ENCODE results near the gene WNT4.

Gene WNT4

DNA sequence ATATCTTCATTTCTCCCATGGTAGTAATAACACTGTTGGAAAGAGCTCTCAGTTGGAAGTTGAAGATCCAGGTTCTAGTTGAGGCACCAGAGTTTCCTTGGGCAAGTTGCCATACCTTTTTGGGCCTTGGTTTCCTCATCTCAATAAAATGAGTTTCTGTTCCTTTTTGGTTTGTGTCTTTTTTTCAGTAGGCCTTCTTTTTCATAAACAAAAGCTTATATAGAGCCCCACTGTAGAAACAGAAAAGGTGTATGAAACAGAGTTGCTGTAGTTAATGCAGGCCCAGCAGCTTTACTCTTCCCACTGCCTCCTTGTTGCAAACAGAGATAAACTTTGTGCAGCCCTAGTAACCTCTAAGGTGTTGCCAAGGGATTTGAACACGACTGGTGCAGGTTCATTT, 41.7 kb downstream of the WNT4 start:
- no peaks in the 10 kb centered on the region for H3K9me3 ChIP-seq (ENCODE audit: control insufficient read depth, low read length)
- H2AFZ ChIP-seq, result no peak overlapping the region
- no peak overlapping the region for H3K4me2 ChIP-seq (ENCODE audit: low read length)
- H3K27ac ChIP-seq, result no peak overlapping the region
- H3K9ac ChIP-seq, result no peak overlapping the region
- H3K36me3 ChIP-seq (ENCODE audit: control insufficient read depth, insufficient read depth, low read length), result no peaks in the 10 kb centered on the region
- no peaks in the 10 kb centered on the region for H3K27me3 ChIP-seq (ENCODE audit: control insufficient read depth, insufficient read depth, low read length)
- no peak overlapping the region for H3K4me3 ChIP-seq (ENCODE audit: low read depth, low read length)
- no peaks in the 10 kb centered on the region for H3K79me2 ChIP-seq
- TF ChIP-seq, protein P1, sequence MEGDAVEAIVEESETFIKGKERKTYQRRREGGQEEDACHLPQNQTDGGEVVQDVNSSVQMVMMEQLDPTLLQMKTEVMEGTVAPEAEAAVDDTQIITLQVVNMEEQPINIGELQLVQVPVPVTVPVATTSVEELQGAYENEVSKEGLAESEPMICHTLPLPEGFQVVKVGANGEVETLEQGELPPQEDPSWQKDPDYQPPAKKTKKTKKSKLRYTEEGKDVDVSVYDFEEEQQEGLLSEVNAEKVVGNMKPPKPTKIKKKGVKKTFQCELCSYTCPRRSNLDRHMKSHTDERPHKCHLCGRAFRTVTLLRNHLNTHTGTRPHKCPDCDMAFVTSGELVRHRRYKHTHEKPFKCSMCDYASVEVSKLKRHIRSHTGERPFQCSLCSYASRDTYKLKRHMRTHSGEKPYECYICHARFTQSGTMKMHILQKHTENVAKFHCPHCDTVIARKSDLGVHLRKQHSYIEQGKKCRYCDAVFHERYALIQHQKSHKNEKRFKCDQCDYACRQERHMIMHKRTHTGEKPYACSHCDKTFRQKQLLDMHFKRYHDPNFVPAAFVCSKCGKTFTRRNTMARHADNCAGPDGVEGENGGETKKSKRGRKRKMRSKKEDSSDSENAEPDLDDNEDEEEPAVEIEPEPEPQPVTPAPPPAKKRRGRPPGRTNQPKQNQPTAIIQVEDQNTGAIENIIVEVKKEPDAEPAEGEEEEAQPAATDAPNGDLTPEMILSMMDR (IDR thresholded peaks at IDR 0.05), result no peak
- peaks cover 2% of the 10 kb centered on the region for H3K4me1 ChIP-seq

DNA sequence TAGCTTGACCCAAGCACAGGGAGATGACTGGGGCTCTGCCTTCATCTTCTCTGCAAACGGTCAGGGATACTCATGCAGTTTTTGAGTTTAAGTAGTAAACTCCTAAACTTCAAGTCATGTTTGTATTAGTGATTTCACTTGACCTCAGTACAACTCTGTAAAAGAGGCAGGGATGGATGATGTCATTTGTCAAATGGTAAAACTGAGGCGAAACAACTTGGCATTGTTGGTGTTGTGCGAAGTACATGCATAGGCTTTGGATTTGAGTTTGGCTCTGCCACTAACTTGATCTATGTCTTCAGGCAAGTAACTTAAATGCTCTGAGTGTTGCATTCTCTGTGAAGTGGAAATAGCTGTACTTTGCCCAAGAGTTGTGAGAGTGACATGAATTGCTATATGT, 42.7 kb downstream of the WNT4 start:
- TF ChIP-seq, protein P1 (IDR thresholded peaks at IDR 0.05), result no peak
- Histone ChIP-seq H3K4me1 (peaks cover 2% of the 10 kb centered on the region), H3K4me2 (ENCODE audit: low read length) (no peak overlapping the region), H3K36me3 (ENCODE audit: control insufficient read depth, insufficient read depth, low read length) (no peaks in the 10 kb centered on the region), H3K27me3 (ENCODE audit: control insufficient read depth, insufficient read depth, low read length) (no peaks in the 10 kb centered on the region), H3K9me3 (ENCODE audit: control insufficient read depth, low read length) (no peaks in the 10 kb centered on the region), H3K4me3 (ENCODE audit: low read depth, low read length) (no peak overlapping the region), H3K9ac (no peak overlapping the region), H2AFZ (no peak overlapping the region), H3K79me2 (no peaks in the 10 kb centered on the region), H3K27ac (no peak overlapping the region)

DNA sequence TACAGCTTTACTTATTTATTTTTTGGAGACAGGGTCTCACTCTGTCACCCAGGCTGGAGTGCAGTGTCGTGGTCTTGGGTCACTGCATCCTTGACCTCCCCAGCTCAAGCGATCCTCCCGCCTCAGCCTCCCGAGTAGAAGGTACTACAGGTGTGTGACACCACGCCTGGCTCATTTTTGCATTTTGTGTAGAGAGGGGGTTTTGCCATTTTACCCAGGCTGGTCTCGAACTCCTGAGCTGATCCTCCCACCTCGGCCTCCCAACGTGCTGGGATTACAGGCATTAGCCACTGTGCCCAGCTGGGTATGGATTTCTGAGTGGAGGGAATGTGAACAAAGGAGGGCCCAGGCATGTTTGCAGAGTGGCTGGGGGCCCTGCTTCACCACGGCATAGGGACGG, 44.1 kb downstream of the WNT4 start:
- Histone ChIP-seq H3K9ac (no peak overlapping the region), H3K4me2 (ENCODE audit: low read length) (no peak overlapping the region), H3K27me3 (ENCODE audit: control insufficient read depth, insufficient read depth, low read length) (no peaks in the 10 kb centered on the region), H3K36me3 (ENCODE audit: control insufficient read depth, insufficient read depth, low read length) (no peaks in the 10 kb centered on the region), H3K4me3 (ENCODE audit: low read depth, low read length) (no peak overlapping the region), H3K9me3 (ENCODE audit: control insufficient read depth, low read length) (no peaks in the 10 kb centered on the region), H3K79me2 (no peaks in the 10 kb centered on the region), H2AFZ (no peak overlapping the region), H3K4me1 (peaks cover 2% of the 10 kb centered on the region), H3K27ac (no peak overlapping the region)
- TF ChIP-seq, protein P1 (IDR thresholded peaks at IDR 0.05), result no peak

DNA sequence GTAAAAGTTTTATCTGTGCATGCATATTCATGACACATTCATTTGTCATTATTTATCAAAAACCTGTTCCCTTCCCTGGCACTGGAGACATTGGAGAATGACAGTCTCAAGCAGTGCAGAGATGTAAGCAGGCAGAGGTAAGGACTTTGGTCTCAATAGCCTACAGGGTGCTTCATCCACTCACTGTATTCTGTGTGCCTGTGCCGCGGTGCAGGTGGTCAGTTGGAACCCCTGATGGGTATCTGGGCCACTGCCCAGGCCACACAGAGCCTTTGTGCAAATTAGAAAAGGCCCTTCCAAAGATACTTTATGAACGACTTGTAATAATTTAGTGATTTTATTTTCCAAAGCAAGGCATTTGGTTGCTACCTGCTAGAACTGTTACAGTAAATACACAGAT, 46.4 kb downstream of the WNT4 start:
- Histone ChIP-seq H3K36me3 (ENCODE audit: control insufficient read depth, insufficient read depth, low read length) (no peaks in the 10 kb centered on the region), H3K9ac (no peak overlapping the region), H3K4me1 (no peaks in the 10 kb centered on the region), H2AFZ (no peak overlapping the region), H3K27me3 (ENCODE audit: control insufficient read depth, insufficient read depth, low read length) (no peaks in the 10 kb centered on the region), H3K4me2 (ENCODE audit: low read length) (no peak overlapping the region), H3K27ac (no peak overlapping the region), H3K9me3 (ENCODE audit: control insufficient read depth, low read length) (no peaks in the 10 kb centered on the region), H3K4me3 (ENCODE audit: low read depth, low read length) (no peak overlapping the region), H3K79me2 (no peaks in the 10 kb centered on the region)
- TF ChIP-seq, protein P1 (IDR thresholded peaks at IDR 0.05), result no peak

DNA sequence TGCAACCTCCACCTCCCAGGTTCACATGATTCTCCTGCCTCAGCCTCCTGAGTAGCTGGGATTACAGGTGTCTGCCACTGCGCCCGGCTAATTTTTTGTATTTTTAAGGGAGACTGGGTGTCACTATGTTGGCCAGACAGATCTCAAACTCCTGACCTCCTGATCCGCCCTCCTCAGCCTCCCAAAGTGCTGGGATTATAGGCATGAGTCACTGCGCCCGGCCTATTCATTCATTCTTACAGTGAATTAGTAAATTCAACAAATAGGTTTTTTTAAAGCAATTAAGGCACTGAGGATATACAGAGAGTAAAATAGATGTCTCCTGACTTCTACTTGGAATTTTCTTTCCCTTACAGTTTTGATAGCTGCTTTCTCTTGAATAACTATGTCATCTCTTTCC, 46.9 kb downstream of the WNT4 start:
- Histone ChIP-seq H3K9me3 (ENCODE audit: control insufficient read depth, low read length) (no peaks in the 10 kb centered on the region), H3K4me1 (no peaks in the 10 kb centered on the region), H2AFZ (no peak overlapping the region), H3K4me2 (ENCODE audit: low read length) (no peak overlapping the region), H3K9ac (no peak overlapping the region), H3K79me2 (no peaks in the 10 kb centered on the region), H3K4me3 (ENCODE audit: low read depth, low read length) (no peak overlapping the region), H3K36me3 (ENCODE audit: control insufficient read depth, insufficient read depth, low read length) (no peaks in the 10 kb centered on the region), H3K27ac (no peak overlapping the region), H3K27me3 (ENCODE audit: control insufficient read depth, insufficient read depth, low read length) (no peaks in the 10 kb centered on the region)
- TF ChIP-seq, protein P1 (IDR thresholded peaks at IDR 0.05), result no peak

All from parathyroid adenoma (tissue), 2 donors.